KOPT-K1 (cell line): ENCODE results near the gene HOGA1.
"Not testable (repeated sequence)": the region's sequence is repeated elsewhere in the genome, so short reads cannot be mapped to it uniquely, and the experiment has no call there.

Experiments used
- H3K27ac ChIP-seq: fragments of 200-600 bp; sonication (generic); 2 replicates; pipeline ENCODE4 v1.5.1; 2016; ENCODE audit warnings: antibody characterized with exemption, mild to moderate bottlenecking, low read depth, low read length; ENCODE audit not compliant: poor library complexity, severe bottlenecking
- H3K36me3 ChIP-seq: fragments of 200-600 bp; sonication (generic); 2 replicates; pipeline ENCODE4 v1.5.1; 2017; ENCODE audit warnings: antibody characterized with exemption, mild to moderate bottlenecking, low read length, moderate library complexity; ENCODE audit not compliant: insufficient read depth
- H3K9me3 ChIP-seq: fragments of 200-600 bp; sonication (generic); 2 replicates; pipeline ENCODE4 v1.5.1; 2017; ENCODE audit warnings: antibody characterized with exemption, low read length, mild to moderate bottlenecking; ENCODE audit not compliant: insufficient read depth, poor library complexity, severe bottlenecking

HOGA1 gene

DNA sequence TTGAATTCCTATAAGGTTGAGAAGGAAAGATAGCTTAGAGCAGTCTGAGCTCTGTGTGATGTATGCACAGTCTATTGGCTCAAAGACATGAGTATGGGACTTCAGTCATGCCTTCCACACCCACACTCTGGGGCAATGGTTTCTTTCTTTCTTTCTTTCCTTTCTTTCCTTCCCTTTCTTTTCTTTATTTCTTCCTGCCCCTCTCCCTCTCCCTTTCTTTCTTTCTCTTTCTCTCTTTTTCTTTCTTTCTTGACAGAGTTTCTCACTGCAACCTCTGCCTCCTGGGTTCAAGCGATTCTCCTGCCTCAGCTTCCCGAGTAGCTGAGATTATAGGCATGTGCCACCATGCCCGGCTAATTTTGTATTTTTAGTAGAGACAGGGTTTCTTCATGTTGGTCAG lies 54.9 kb downstream of the HOGA1 start:
- not testable (repeated sequence) for H3K27ac ChIP-seq, H3K9me3 ChIP-seq, H3K36me3 ChIP-seq

DNA sequence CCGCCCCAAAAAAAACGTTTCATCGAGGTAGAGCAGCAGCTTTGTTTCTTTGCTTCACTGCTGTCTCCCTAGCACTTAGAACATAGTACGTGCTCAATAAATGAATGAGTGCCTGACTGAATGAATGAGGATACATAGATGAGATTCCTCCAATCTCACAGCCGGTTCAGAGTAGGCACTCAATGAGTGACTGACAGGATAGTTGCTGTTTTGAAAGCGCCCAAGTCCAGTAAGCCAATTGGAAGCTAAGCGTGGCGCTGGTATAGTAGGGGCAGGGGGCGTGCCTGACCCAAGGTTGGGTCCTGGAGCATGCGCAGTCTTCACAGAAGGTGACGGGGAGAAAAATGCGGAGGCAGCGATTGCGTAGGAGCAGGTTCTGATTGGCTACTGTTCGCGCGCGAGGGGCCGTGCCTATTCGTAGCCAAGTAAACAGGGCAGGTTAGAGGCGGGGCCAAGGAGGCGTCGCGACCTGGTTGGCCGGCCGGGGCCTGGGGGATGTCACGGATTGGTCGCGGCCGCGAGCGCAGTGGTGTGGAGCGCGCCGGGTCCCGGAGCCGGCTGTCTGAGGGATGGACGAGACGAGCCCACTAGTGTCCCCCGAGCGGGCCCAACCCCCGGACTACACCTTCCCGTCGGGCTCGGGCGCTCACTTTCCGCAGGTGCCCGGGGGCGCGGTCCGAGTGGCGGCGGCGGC lies 56.1 kb downstream of the HOGA1 start, which contains the start of gene PI4K2A:
Gene PI4K2A (plus strand): TSS at position 498 of the 694 bp plus-strand sequence. CDS start 72 bp downstream, at position 570.
- H3K36me3 ChIP-seq = peaks cover 10% of the 10 kb centered on the region; the same call in 1 of the 2 replicates
- H3K27ac ChIP-seq = peak within 1 kb of the TSS; percentile 54
- no peaks in the 10 kb centered on the region for H3K9me3 ChIP-seq

- H3K9me3 ChIP-seq = no peaks in the 10 kb centered on the region
- H3K27ac ChIP-seq = peak overlapping the region; percentile 54
- peaks cover 13% of the 10 kb centered on the region; the same call in 1 of the 2 replicates for H3K36me3 ChIP-seq
Observed at GRCh38 chr10:97640868-97641811, 57.0 kb downstream of the HOGA1 start.

DNA sequence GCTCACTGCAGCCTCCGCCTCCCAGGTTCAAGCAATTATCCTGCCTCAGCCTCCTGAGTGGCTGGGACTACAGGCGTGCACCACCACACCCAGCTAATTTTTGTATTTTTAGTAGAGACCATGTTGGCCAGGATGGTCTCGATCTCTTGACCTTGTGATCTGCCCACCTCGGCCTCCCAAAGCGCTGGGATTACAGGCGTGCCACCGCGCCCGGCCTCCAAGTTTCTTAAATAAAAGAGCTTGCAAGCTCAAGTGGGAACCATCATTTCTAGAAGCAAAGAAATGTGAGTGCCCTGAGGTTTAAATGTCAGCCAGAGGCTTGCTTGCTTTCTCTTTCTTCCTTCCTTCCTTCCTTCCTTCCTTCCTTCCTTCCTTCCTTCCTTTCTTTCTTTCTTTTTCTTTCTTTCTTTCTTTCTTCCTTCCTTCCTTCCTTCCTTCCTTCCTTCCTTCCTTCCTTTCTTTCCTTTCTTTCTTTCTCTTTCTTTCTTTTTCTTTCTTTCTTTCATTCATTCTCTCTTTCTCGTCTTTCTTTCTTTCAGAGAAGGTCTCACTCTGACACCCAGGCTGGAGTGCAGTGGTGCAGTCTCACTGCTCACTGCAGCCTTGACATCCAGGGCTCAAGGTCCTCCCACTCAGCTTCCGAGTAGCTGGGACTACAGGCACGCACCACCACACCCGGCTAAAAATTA lies 58.4 kb downstream of the HOGA1 start:
- H3K9me3 ChIP-seq, H3K27ac ChIP-seq: not testable (repeated sequence)
- peaks cover 15% of the 10 kb centered on the region; the same call in 1 of the 2 replicates for H3K36me3 ChIP-seq

DNA sequence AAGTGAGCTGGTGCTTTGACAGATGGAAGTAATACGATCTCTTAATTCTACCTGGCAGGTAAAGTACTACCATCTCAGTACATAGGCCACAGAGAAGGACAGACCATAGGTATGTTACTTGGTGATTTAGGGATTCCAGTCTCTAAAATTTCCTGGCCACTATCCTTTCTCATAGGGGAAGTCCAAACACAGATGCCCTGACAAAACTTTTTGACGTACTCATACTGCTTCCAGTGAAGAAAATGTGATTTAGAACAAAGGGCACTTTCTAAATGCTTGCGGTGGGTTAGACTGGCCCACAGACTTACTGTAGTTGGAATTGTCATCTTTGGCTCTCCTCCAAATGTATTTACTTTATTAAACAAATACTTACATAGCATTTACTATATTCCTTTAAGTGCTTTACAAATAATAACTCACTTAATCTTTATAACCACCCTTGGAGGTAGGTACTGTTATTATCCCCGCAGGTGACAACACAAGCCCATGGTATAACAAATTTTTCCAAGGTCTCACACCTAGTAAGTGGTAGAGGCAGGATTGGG lies 59.3 kb downstream of the HOGA1 start:
- Histone ChIP-seq H3K36me3 (peaks cover 19% of the 10 kb centered on the region; the same call in 1 of the 2 replicates), H3K9me3 (no peaks in the 10 kb centered on the region), H3K27ac (no peak overlapping the region)

DNA sequence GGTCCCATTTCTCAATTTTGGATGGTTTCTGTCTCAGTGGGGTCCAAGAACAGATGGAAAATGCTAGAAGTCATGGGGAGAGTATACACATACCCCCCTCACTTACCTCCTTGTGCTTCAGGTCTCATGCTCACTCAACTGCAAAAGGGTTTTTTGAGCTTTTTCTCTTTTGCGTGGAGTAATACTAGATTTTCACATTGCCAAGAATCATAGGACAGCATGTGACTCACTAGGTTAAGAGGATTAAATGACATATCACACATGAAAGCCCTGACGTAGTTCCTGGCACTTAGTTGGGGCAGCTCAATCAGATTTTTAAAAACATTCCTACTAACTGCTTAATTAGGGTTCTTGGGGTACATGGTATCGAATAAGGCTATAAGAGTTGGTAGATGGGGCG lies 60.7 kb downstream of the HOGA1 start:
- Histone ChIP-seq H3K9me3 (no peaks in the 10 kb centered on the region), H3K27ac (no peak overlapping the region), H3K36me3 (peaks cover 20% of the 10 kb centered on the region; the same call in 1 of the 2 replicates)

DNA sequence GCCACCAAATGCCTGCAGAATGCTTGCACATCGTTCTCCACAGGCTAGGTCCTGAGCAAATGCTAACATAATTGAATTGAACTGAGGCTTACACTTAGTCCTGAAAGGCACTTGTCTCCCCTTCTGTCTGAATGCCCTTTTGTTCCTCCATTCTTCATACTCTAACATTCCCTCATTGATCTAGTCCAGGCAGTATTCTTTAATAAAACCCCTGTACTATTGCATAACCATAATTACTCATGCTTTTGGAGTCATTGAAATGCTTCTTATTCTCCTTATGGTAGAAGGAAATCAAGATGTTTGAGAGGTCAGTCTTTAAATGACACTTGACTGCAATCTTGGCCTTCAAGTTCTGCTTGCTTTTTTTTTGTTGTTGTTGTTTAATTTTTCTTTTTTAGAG lies 63.4 kb downstream of the HOGA1 start:
- H3K9me3 ChIP-seq = no peaks in the 10 kb centered on the region
- H3K27ac ChIP-seq = no peak overlapping the region
- peaks cover 34% of the 10 kb centered on the region for H3K36me3 ChIP-seq

GRCh38 chr10:97648562-97649404 lies 64.6 kb downstream of the HOGA1 start:
- Histone ChIP-seq H3K27ac (no peak overlapping the region), H3K36me3 (peaks cover 44% of the 10 kb centered on the region)

DNA sequence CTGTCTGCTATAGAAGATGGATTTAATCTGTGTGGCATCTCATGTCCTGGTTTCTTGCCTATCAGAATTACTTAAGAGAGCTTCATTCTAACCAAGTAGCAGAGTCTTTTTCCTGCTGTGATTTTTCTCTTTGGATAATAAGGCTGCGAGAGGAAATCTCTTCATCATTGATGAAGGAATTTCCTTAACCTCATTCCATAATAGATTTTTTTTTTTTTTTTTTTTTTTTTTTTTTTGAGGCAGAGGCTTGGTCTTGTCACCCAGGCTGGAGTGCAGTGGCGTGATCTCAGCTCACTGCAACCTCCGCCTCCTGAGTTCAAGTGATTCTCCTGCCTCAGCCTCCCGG lies 65.2 kb downstream of the HOGA1 start:
- H3K36me3 ChIP-seq = peaks cover 49% of the 10 kb centered on the region
- not testable (repeated sequence) for H3K27ac ChIP-seq, H3K9me3 ChIP-seq

More at GRCh38 chr10:97648562-97649404, 64.6 kb downstream of the HOGA1 start:
- H3K9me3 ChIP-seq = no peaks in the 10 kb centered on the region

DNA sequence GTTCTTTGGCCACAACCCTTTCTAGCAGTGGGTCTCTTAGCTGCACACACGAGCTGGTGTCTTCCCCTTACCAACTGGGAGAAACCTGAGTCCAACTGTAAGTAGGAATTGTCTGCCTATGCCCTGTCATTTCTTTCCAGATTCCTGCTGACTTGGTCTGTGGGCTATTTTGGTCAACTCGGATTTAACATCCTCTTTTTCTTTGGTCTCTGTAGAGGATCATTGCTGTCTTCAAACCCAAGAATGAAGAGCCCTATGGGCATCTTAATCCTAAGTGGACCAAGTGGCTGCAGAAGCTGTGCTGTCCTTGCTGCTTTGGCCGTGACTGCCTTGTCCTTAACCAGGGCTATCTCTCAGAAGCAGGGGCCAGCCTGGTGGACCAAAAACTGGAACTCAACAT lies 66.5 kb downstream of the HOGA1 start:
- no peak overlapping the region for H3K27ac ChIP-seq
- H3K9me3 ChIP-seq = no peaks in the 10 kb centered on the region
- H3K36me3 ChIP-seq = peaks cover 45% of the 10 kb centered on the region

GRCh38 chr10:97651773-97652172 lies 67.6 kb downstream of the HOGA1 start:
- H3K9me3 ChIP-seq = no peaks in the 10 kb centered on the region
- H3K27ac ChIP-seq = no peak overlapping the region
- H3K36me3 ChIP-seq = peaks cover 50% of the 10 kb centered on the region

DNA sequence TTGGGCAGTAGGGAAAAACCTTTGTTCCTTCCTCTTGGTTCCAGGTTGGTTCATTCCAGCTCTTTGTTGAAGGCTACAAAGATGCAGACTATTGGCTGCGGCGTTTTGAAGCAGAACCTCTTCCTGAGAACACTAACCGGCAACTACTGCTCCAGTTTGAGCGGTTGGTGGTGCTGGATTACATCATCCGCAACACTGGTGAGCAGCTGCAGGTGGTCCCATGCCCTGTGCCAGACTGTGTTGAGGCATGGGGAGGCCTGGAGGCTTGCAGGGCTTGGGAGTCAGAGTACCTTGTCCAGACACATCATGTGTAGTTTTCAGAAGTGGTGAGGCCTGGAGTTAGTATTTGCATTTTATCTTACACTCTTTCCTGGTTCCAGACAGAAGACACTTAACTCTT lies 72.6 kb downstream of the HOGA1 start:
- Histone ChIP-seq H3K27ac (no peak overlapping the region), H3K36me3 (peaks cover 62% of the 10 kb centered on the region), H3K9me3 (no peaks in the 10 kb centered on the region)

- Histone ChIP-seq H3K36me3 (peaks cover 72% of the 10 kb centered on the region), H3K27ac (no peak overlapping the region), H3K9me3 (no peaks in the 10 kb centered on the region)
Observed at GRCh38 chr10:97659589-97659988, 75.4 kb downstream of the HOGA1 start.
